ENCODE data around the gene GDF15. TPM values are rescaled to one million over a fixed set of nuclear protein-coding genes. Genes with fewer than 3 reads are reported as not detected.
A peak's percentile ranks its signal among the peaks of the same experiment; 100 is the strongest.

GDF15 gene
- total RNA-seq, 4 donors from 2014 or later: 1.4 to 2.7 TPM; not detected in 2

GRCh38 chr19:18416778-18417249, 30.9 kb downstream of the GDF15 start:
- DNase-seq (peak; percentile 69 to 71), ATAC-seq (peak; percentile 15 to 34)
- in situ Hi-C loops (cut with MboI; ENCODE audit: low sequenced_read_pairs in 4 of 4): loop anchor here in 2 of 4 donors (25.0 kb wide), 1 partner anchor 155 kb away; the partner anchor contains the start of gene IQCN (in 2 of the 2)
- Histone ChIP-seq H3K27me3 (peaks cover 20 to 26% (median 21%) of the 10 kb centered on the region in 3 donors), H3K4me1 (peaks cover 18 to 51% of the 10 kb centered on the region in 2 donors), H3K4me3 (peak overlapping the region; percentile 41 to 62 (median 51)), H3K27ac (peak overlapping the region; percentile 83 to 92 (median 84)), H3K36me3 (no peaks in the 10 kb centered on the region), H3K9me3 (no peaks in the 10 kb centered on the region)
- TF ChIP-seq POLR2A (IDR thresholded peaks at IDR 0.05): no peak
- TF ChIP-seq CTCF (IDR thresholded peaks at IDR 0.05 in 4 of 5, conservative IDR thresholded peaks at IDR 0.05 in 1 of 5): no peak
- intact Hi-C loops (cut with DNase I; ENCODE audit: low total_unique reads): loop anchor here (10.0 kb wide), 1 partner anchor 212 kb away; the partner anchor contains the start of gene RAB3A

GRCh38 chr19:18417250-18418028, 31.5 kb downstream of the GDF15 start:
- intact Hi-C loops (cut with DNase I; ENCODE audit: low total_unique reads) (loop anchor here (10.0 kb wide), 1 partner anchor 213 kb away; the partner anchor contains the start of gene RAB3A), in situ Hi-C loops (cut with MboI; ENCODE audit: low sequenced_read_pairs in 4 of 4) (loop anchor here in 2 of 4 donors (25.0 kb wide), 1 partner anchor 155 kb away; the partner anchor contains the start of gene IQCN (in 2 of the 2))
- ATAC-seq: peak in 1 of 2 donors; percentile 10
- Histone ChIP-seq H3K27me3 (peaks cover 20 to 26% (median 21%) of the 10 kb centered on the region in 3 donors), H3K27ac (peak overlapping the region; percentile 83 to 92 (median 84)), H3K36me3 (no peaks in the 10 kb centered on the region), H3K4me1 (peaks cover 18 to 51% of the 10 kb centered on the region in 2 donors), H3K4me3 (peak overlapping the region; percentile 41 to 62 (median 51)), H3K9me3 (no peaks in the 10 kb centered on the region)
- DNase-seq: peak in 1 of 2 donors; percentile 54
- TF ChIP-seq POLR2A (IDR thresholded peaks at IDR 0.05): peak; percentile 42 to 53
- TF ChIP-seq CTCF (IDR thresholded peaks at IDR 0.05 in 4 of 5, conservative IDR thresholded peaks at IDR 0.05 in 1 of 5): no peak

GRCh38 chr19:18418029-18418482, 32.1 kb downstream of the GDF15 start:
- Histone ChIP-seq H3K9me3 (no peaks in the 10 kb centered on the region), H3K4me3 (peak overlapping the region; percentile 47 to 69 (median 62)), H3K27me3 (peaks cover 20 to 26% (median 21%) of the 10 kb centered on the region in 3 donors), H3K36me3 (no peaks in the 10 kb centered on the region), H3K27ac (peak overlapping the region; percentile 83 to 92 (median 84)), H3K4me1 (peaks cover 18 to 52% of the 10 kb centered on the region in 2 donors)
- in situ Hi-C loops (cut with MboI; ENCODE audit: low sequenced_read_pairs in 4 of 4): loop anchor here in 2 of 4 donors (25.0 kb wide), 1 partner anchor 156 kb away; the partner anchor contains the start of gene IQCN (in 2 of the 2)
- no peak for ATAC-seq
- no peak for DNase-seq
- TF ChIP-seq POLR2A (IDR thresholded peaks at IDR 0.05): no peak
- TF ChIP-seq CTCF (IDR thresholded peaks at IDR 0.05 in 4 of 5, conservative IDR thresholded peaks at IDR 0.05 in 1 of 5): no peak
- intact Hi-C loops (cut with DNase I; ENCODE audit: low total_unique reads): loop anchor here (10.0 kb wide), 1 partner anchor 213 kb away; the partner anchor contains the start of gene RAB3A

- no peak for DNase-seq
- in situ Hi-C loops (cut with MboI; ENCODE audit: low sequenced_read_pairs in 4 of 4): loop anchor here in 2 of 4 donors (25.0 kb wide), 1 partner anchor 156 kb away; the partner anchor contains the start of gene IQCN (in 2 of the 2)
- Histone ChIP-seq H3K36me3 (no peaks in the 10 kb centered on the region), H3K9me3 (no peaks in the 10 kb centered on the region), H3K4me3 (peak overlapping the region; percentile 57 to 69 (median 62)), H3K4me1 (peaks cover 18 to 58% of the 10 kb centered on the region in 2 donors), H3K27ac (peak overlapping the region; percentile 83 to 92 (median 84)), H3K27me3 (peaks cover 20 to 26% (median 21%) of the 10 kb centered on the region in 3 donors)
- peak in 1 of 2 donors; percentile 3 for ATAC-seq
- intact Hi-C loops (cut with DNase I; ENCODE audit: low total_unique reads): loop anchor here (10.0 kb wide), 1 partner anchor 214 kb away; the partner anchor contains the start of gene RAB3A
- TF ChIP-seq CTCF (IDR thresholded peaks at IDR 0.05 in 4 of 5, conservative IDR thresholded peaks at IDR 0.05 in 1 of 5) (no peak), POLR2A (IDR thresholded peaks at IDR 0.05) (no peak)
These were observed 32.7 kb downstream of the GDF15 start for GRCh38 chr19:18418483-18419194.
